Measurements from ENCODE around the gene GAS5. TPM values are rescaled to one million over a fixed set of nuclear protein-coding genes. Genes with fewer than 3 reads are reported as not detected.
A peak's percentile ranks its signal among the peaks of the same experiment; 100 is the strongest.

Gene GAS5
- total and polyA plus RNA-seq, 10 of the 15 experiments (the other 5 are each of a cell fraction or from before 2014, with no cell fraction given), result 289 to 1,137 (median 699) TPM

GRCh38 chr1:173824315-173825081 lies 43.3 kb downstream of the GAS5 start, which contains the start of the genes CENPL and DARS2:
TSS of gene CENPL (minus strand) at chr1:173824883. CDS start at chr1:173811299, 13,584 bp downstream.
TSS of gene DARS2 (plus strand) at chr1:173824673. CDS start at chr1:173825230, 557 bp downstream.
- peak; percentile 98 for FAIRE-seq
- SMC1A ChIA-PET (ENCODE audit: uncharacterized antibody, unreplicated experiment), result interaction anchor here (0.7 to 2.1 kb wide), 14 partner anchors 27 to 1079 kb away, joined by 3 to 11 read pairs (median 3); partner anchors contain the start of genes GAS5, KLHL20 and ZBTB37
- POLR2A ChIA-PET, result interaction anchor here (0.7 to 2.9 kb wide), 6 partner anchors 40 to 348 kb away, joined by 3 to 17 read pairs (median 4); partner anchors contain the start of genes GAS5, KLHL20, PRDX6 and ZBTB37
- Histone ChIP-seq H3K4me2 (ENCODE audit: control insufficient read depth, insufficient read depth) (peak within 1 kb of the TSS; percentile 48), H3K27me3 (replicated peaks in 1 of 2; ENCODE audit: control insufficient read depth in 2 of 2, insufficient read depth in 2 of 2, low read length in 1 of 2) (no peaks in the 10 kb centered on the region), H3K4me1 (ENCODE audit: control insufficient read depth, insufficient read depth, low read length) (no peaks in the 10 kb centered on the region; the same call in 1 of the 2 replicates), H3K9me3 (replicated peaks; ENCODE audit: control insufficient read depth, insufficient read depth, low read length) (no peaks in the 10 kb centered on the region), H4K20me1 (ENCODE audit: control insufficient read depth, insufficient read depth) (no peaks in the 10 kb centered on the region), H2AFZ (ENCODE audit: control insufficient read depth, low read depth, low read length) (peak within 1 kb of the TSS; percentile 87), H3K36me3 (ENCODE audit: control insufficient read depth in 2 of 2, insufficient read depth in 2 of 2, low read length in 1 of 2) (no peaks in the 10 kb centered on the region; a peak in 2 of 4 replicates), H3K79me2 (ENCODE audit: control insufficient read depth, insufficient read depth, low read length) (peaks cover 50% of the 10 kb centered on the region), H3K27ac (ENCODE audit: control insufficient read depth, insufficient read depth) (peak within 1 kb of the TSS; percentile 91), H3K4me3 (peak within 1 kb of the TSS; percentile 92), H3K9ac (ENCODE audit: control insufficient read depth, insufficient read depth, low read length) (peak within 1 kb of the TSS; percentile 93)
- BruUV-seq (replicated peaks), result TSS peak; percentile 95
- in situ Hi-C loops (cut with MboI) (loop anchor here (5.0 to 10.0 kb wide), 2 partner anchors 392 to 1080 kb away; no protein-coding TSS in a partner anchor), intact Hi-C loops (cut with micrococcal nuclease; ENCODE audit: unreplicated experiment) (loop anchor here (1.0 to 10.0 kb wide), 8 partner anchors 44 to 1170 kb away; partner anchors contain the start of genes CACYBP, KLHL20, PRDX6 and TNFSF4)
- CTCF ChIA-PET, result interaction anchor here (0.6 to 3.3 kb wide), 16 partner anchors 14 to 1093 kb away, joined by 3 to 25 read pairs (median 4); partner anchors contain the start of gene PRDX6
- WGBS (ENCODE audit: insufficient coverage, insufficient replicate concordance, low lambda C conversion rate, missing lambda C conversion rate), result under 1% methylated on average over 55 of the region's 55 CpGs
- RAD21 ChIA-PET (ENCODE audit: unreplicated experiment), result interaction anchor here (0.6 to 4.9 kb wide), 16 partner anchors 9 to 1080 kb away, joined by 3 to 31 read pairs (median 3); partner anchors contain the start of genes GAS5, KLHL20 and ZBTB37
- peak; percentile 87 for ATAC-seq
- peak; percentile 94 for DNase-seq (ENCODE audit: low read depth, low spot score)
- TF ChIP-seq IRF5 (IDR thresholded peaks at IDR 0.05; ENCODE audit: borderline replicate concordance) (no peak), CREM (IDR thresholded peaks at IDR 0.05; ENCODE audit: low read depth) (peak; percentile 96), ZSCAN29 (IDR thresholded peaks at IDR 0.05) (no peak), MEF2A (IDR thresholded peaks at IDR 0.05; ENCODE audit: insufficient read depth, low read depth, low read length) (0 out of 2 replicates have a peak, but pooled peaks have one; percentile 50), BHLHE40 (IDR thresholded peaks at IDR 0.05; ENCODE audit: borderline replicate concordance in 1 of 2, low read depth in 2 of 2, low read length in 1 of 2) (peak in 1 of 2 experiments; percentile 41; a peak in 1 of 4 replicates), MLLT1 (IDR thresholded peaks at IDR 0.05) (peak; percentile 95), PAX5 (IDR thresholded peaks at IDR 0.05; ENCODE audit: borderline replicate concordance, low read depth, low read length) (0 out of 2 replicates have a peak, but pooled peaks have one; percentile 41), IRF3 (IDR thresholded peaks at IDR 0.05) (no peak), SIX5 (IDR thresholded peaks at IDR 0.05; ENCODE audit: low read depth, low read length, severe bottlenecking) (peak; percentile 74), CHD2 (IDR thresholded peaks at IDR 0.05; ENCODE audit: borderline replicate concordance, low read depth, low read length) (peak; percentile 39; the same call in 1 of the 2 replicates), POLR2AphosphoS2 (IDR thresholded peaks at IDR 0.05; ENCODE audit: low read depth, low read length) (no peak), CBFB (IDR thresholded peaks at IDR 0.05; ENCODE audit: low read depth) (peak; percentile 73; the same call in 1 of the 2 replicates), SIN3A (IDR thresholded peaks at IDR 0.05; ENCODE audit: low read depth, low read length) (peak; percentile 96), NBN (IDR thresholded peaks at IDR 0.05) (peak; percentile 73; the same call in 1 of the 2 replicates), IKZF2 (IDR thresholded peaks at IDR 0.05) (peak; percentile 70 to 74), TCF12 (IDR thresholded peaks at IDR 0.05; ENCODE audit: low read depth, low read length) (no peak), ZBED1 (IDR thresholded peaks at IDR 0.05; ENCODE audit: borderline replicate concordance) (no peak; the same call in 1 of the 2 replicates)

Data from GM12878 (cell line).